8988T (cell line): ENCODE measurements around the gene SEC14L2.

Source experiments
- DNase-seq: peaks from one replicate; pipeline ENCODE4 v3.0.0; 2011

The SEC14L2 gene

GRCh38 chr22:30396871-30397655 lies at the start of gene SEC14L2:
SEC14L2 (plus strand) TSS chr22:30397018; CDS start chr22:30397117, 99 bp downstream.
- DNase-seq = peak; percentile 69

GRCh38 chr22:30347255-30347892 lies 49.4 kb upstream of the SEC14L2 start:
- no peak for DNase-seq

GRCh38 chr22:30348404-30348803 lies 48.4 kb upstream of the SEC14L2 start:
- DNase-seq = no peak

GRCh38 chr22:30348809-30349208 lies 48.0 kb upstream of the SEC14L2 start:
- DNase-seq = no peak

- no peak for DNase-seq
Measured at GRCh38 chr22:30351226-30351625, 45.6 kb upstream of the SEC14L2 start.

- no peak for DNase-seq
Measured at GRCh38 chr22:30354644-30355043, 42.2 kb upstream of the SEC14L2 start.

- peak; percentile 79 for DNase-seq
Measured at GRCh38 chr22:30356449-30357235, 40.2 kb upstream of the SEC14L2 start, which contains the start of the genes CCDC157 and SF3A1. CCDC157 (plus strand) TSS chr22:30357007; CDS start chr22:30366001, 8,994 bp downstream. SF3A1 (minus strand) TSS chr22:30356894; CDS start chr22:30356792, 102 bp downstream.

- DNase-seq = no peak
Measured at GRCh38 chr22:30357236-30357570, 39.6 kb upstream of the SEC14L2 start.

GRCh38 chr22:30357650-30358215 lies 39.1 kb upstream of the SEC14L2 start:
- no peak for DNase-seq

GRCh38 chr22:30358541-30358940 lies 38.3 kb upstream of the SEC14L2 start:
- no peak for DNase-seq

- no peak for DNase-seq
Measured at GRCh38 chr22:30361916-30362650, 34.7 kb upstream of the SEC14L2 start.

- DNase-seq = peak; percentile 45
Measured at GRCh38 chr22:30362651-30363281, 34.1 kb upstream of the SEC14L2 start.

GRCh38 chr22:30365891-30366290 lies 30.9 kb upstream of the SEC14L2 start:
- no peak for DNase-seq

GRCh38 chr22:30368420-30368819 lies 28.4 kb upstream of the SEC14L2 start:
- DNase-seq = no peak

GRCh38 chr22:30370641-30371230 lies 26.1 kb upstream of the SEC14L2 start:
- DNase-seq = no peak

GRCh38 chr22:30371321-30371720 lies 25.5 kb upstream of the SEC14L2 start:
- DNase-seq = no peak

- DNase-seq = no peak
Measured at GRCh38 chr22:30371981-30372380, 24.8 kb upstream of the SEC14L2 start.

GRCh38 chr22:30372915-30373314 lies 23.9 kb upstream of the SEC14L2 start:
- DNase-seq = no peak

- DNase-seq = no peak
Measured at GRCh38 chr22:30373331-30374325, 23.2 kb upstream of the SEC14L2 start.

GRCh38 chr22:30375312-30375849 lies 21.4 kb upstream of the SEC14L2 start:
- DNase-seq = no peak
